HL-60 (cell line): ENCODE data around the gene SLC26A8.

Source experiments
- DNase-seq, 2 experiments: peaks; one replicate each; pipeline ENCODE4 v3.0.0-alpha.2; 2010 to 2020; ENCODE audit warnings: low read depth in 1 of 2, low spot score in 1 of 2
- H3K27ac ChIP-seq: fragments of 250-450 bp; sonication (Bioruptor Pico); replicated peaks from 2 replicates; pipeline ENCODE4 v1.5.1; 2020; ENCODE audit warnings: mild to moderate bottlenecking, moderate library complexity
- H3K27me3 ChIP-seq: fragments of 250-450 bp; sonication (Bioruptor Pico); 2 replicates; pipeline ENCODE4 v1.5.1; 2021; ENCODE audit warnings: mild to moderate bottlenecking, moderate library complexity; ENCODE audit not compliant: insufficient read depth, poor library complexity, severe bottlenecking
- H3K4me3 ChIP-seq: replicated peaks from 2 replicates; pipeline ENCODE4 v1.5.1; 2011; ENCODE audit warnings: mild to moderate bottlenecking, control low read depth, low read length; ENCODE audit not compliant: insufficient read depth
- GABPA ChIP-seq: IDR thresholded peaks from 2 replicates; pipeline ENCODE4 v1.6.1; 2012; ENCODE audit warnings: low read depth
- POLR2AphosphoS5 ChIP-seq: IDR thresholded peaks from 2 replicates; pipeline ENCODE4 v1.6.1; 2012; ENCODE audit warnings: low read depth
- SPI1 ChIP-seq: IDR thresholded peaks from 2 replicates; pipeline ENCODE4 v1.6.1; 2012; ENCODE audit warnings: low read depth, mild to moderate bottlenecking, borderline replicate concordance
- TF ChIP-seq, protein P1 (sequence below): IDR thresholded peaks from 2 replicates; pipeline ENCODE4 v1.6.1; 2012; ENCODE audit warnings: low read depth; ENCODE audit not compliant: insufficient replicate concordance
- TF ChIP-seq, protein P2 (sequence below): IDR thresholded peaks from one replicate; pipeline ENCODE4 v1.5.1; 2011; ENCODE audit warnings: low read length, control low read depth, inconsistent platforms; ENCODE audit not compliant: insufficient read depth

Gene SLC26A8

DNA sequence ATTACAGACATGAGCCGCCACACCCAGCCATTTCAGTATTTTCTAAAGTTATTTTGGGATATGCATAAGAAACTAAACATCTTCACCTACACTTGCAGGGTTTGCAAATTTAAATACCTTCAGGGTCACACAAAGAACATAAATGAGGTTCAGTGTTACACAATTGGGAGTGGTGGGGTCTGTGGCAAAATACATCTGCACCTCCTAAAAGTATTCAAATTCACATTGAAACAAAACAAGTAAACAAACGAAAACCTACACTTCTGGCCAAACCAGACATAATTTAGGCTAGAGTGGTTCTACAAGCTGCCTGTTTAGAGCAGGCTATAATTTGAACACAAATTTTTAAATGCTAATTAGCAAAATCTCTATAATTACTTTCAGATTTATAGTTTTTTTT is 37.8 kb upstream of the SLC26A8 start:
- DNase-seq, result no peak
- Histone ChIP-seq H3K27me3 (no peaks in the 10 kb centered on the region), H3K27ac (no peak overlapping the region), H3K4me3 (no peak overlapping the region)
- TF ChIP-seq, protein P1, sequence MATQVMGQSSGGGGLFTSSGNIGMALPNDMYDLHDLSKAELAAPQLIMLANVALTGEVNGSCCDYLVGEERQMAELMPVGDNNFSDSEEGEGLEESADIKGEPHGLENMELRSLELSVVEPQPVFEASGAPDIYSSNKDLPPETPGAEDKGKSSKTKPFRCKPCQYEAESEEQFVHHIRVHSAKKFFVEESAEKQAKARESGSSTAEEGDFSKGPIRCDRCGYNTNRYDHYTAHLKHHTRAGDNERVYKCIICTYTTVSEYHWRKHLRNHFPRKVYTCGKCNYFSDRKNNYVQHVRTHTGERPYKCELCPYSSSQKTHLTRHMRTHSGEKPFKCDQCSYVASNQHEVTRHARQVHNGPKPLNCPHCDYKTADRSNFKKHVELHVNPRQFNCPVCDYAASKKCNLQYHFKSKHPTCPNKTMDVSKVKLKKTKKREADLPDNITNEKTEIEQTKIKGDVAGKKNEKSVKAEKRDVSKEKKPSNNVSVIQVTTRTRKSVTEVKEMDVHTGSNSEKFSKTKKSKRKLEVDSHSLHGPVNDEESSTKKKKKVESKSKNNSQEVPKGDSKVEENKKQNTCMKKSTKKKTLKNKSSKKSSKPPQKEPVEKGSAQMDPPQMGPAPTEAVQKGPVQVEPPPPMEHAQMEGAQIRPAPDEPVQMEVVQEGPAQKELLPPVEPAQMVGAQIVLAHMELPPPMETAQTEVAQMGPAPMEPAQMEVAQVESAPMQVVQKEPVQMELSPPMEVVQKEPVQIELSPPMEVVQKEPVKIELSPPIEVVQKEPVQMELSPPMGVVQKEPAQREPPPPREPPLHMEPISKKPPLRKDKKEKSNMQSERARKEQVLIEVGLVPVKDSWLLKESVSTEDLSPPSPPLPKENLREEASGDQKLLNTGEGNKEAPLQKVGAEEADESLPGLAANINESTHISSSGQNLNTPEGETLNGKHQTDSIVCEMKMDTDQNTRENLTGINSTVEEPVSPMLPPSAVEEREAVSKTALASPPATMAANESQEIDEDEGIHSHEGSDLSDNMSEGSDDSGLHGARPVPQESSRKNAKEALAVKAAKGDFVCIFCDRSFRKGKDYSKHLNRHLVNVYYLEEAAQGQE, result no peak
- no peak for TF ChIP-seq SPI1
- no peak for TF ChIP-seq POLR2AphosphoS5
- TF ChIP-seq GABPA, result no peak
- TF ChIP-seq, protein P2, sequence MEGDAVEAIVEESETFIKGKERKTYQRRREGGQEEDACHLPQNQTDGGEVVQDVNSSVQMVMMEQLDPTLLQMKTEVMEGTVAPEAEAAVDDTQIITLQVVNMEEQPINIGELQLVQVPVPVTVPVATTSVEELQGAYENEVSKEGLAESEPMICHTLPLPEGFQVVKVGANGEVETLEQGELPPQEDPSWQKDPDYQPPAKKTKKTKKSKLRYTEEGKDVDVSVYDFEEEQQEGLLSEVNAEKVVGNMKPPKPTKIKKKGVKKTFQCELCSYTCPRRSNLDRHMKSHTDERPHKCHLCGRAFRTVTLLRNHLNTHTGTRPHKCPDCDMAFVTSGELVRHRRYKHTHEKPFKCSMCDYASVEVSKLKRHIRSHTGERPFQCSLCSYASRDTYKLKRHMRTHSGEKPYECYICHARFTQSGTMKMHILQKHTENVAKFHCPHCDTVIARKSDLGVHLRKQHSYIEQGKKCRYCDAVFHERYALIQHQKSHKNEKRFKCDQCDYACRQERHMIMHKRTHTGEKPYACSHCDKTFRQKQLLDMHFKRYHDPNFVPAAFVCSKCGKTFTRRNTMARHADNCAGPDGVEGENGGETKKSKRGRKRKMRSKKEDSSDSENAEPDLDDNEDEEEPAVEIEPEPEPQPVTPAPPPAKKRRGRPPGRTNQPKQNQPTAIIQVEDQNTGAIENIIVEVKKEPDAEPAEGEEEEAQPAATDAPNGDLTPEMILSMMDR, result no peak

DNA sequence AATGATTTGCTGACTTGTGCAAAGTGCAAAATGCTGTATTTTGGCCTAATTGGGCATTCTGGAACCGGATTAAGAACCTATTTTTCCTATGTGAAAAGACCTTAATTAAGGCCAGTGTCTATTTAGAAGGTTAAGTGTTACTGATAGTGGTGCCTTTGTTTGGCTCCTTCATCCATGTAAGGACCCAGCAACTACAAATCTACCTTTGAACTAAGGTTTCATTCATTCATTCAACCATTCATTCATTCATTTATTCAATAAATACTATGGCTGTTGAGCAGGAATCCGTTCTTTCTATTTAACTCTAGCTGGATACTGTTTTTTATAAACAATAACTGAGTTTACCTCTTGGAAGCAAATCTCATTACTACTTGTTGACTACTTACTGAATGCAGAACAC is 36.8 kb upstream of the SLC26A8 start:
- Histone ChIP-seq H3K27me3 (no peaks in the 10 kb centered on the region), H3K4me3 (no peak overlapping the region), H3K27ac (no peak overlapping the region)
- TF ChIP-seq SPI1 (no peak), POLR2AphosphoS5 (no peak), GABPA (no peak)
- TF ChIP-seq, protein P2, result no peak
- TF ChIP-seq, protein P1, result no peak
- DNase-seq, result no peak

DNA sequence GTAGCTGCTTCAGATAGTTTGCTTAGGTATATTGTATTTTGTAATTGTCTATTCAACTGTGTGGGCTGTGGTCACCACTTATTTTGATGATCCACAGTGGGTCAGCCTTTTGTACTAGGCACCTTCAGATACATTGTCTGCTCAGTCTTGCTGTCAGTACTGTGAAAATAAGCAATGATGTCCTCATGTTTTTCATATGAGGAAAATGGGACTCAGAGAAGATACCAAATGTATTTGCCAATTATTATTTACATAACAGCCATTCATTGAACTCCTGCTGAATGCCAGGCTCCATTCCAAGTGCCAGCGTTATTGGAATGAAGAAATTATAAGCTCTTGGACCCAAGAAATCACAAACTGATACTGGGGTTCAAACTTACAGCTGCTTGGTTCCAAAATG is 31.7 kb upstream of the SLC26A8 start:
- no peak overlapping the region for H3K4me3 ChIP-seq
- TF ChIP-seq SPI1, result no peak
- TF ChIP-seq, protein P2, result no peak
- no peak for TF ChIP-seq GABPA
- TF ChIP-seq, protein P1, result no peak
- TF ChIP-seq POLR2AphosphoS5, result no peak
- no peak overlapping the region for H3K27ac ChIP-seq
- DNase-seq, result no peak
- no peaks in the 10 kb centered on the region for H3K27me3 ChIP-seq
